HG03139 (cell line): ENCODE results near the gene GPX8.

Experiments
- ATAC-seq: cut with Tn5 transposase; IDR thresholded peaks from one replicate; pipeline ENCODE4 v1.9.1; 2021; ENCODE audit not compliant: unreplicated experiment

GPX8 gene

DNA sequence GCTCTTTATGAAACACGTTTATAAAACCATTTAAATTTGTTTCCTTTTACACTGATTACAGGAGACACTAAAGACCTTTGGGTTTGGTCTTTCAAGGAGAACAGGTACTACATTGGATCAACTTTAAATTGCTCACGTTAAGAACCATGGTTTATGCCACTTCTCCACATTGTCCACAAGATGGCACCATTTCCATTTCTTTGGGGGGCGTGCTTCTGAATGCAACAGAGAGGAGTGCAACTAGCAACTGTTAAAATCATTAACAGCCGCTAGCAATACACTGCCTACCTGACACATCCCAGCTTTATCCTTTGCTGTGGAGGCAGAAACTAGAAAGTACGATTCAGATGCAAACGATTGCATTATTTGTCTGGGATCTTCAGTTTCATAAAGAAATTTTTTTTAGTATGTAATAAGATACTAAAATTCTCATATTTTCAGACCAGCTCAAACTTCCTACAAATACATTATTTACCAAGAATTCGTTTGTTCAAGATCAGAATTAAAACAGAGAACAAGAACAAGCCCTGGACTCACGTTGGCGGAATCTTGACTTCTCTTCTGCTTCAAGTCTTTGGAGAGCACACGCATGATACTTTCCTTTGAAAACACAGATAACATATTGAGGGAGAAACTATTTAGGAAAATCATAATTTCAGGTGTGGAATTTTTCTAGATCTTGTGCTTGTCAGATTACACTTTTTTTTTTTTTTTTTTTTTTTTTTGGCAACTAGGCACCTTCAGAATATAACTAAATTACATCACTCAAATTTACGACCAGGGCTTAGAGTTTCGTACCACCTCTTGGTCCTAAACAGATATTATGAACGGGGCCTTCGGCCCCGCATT, 12.3 kb downstream of the GPX8 start:
- ATAC-seq: peak; percentile 61

DNA sequence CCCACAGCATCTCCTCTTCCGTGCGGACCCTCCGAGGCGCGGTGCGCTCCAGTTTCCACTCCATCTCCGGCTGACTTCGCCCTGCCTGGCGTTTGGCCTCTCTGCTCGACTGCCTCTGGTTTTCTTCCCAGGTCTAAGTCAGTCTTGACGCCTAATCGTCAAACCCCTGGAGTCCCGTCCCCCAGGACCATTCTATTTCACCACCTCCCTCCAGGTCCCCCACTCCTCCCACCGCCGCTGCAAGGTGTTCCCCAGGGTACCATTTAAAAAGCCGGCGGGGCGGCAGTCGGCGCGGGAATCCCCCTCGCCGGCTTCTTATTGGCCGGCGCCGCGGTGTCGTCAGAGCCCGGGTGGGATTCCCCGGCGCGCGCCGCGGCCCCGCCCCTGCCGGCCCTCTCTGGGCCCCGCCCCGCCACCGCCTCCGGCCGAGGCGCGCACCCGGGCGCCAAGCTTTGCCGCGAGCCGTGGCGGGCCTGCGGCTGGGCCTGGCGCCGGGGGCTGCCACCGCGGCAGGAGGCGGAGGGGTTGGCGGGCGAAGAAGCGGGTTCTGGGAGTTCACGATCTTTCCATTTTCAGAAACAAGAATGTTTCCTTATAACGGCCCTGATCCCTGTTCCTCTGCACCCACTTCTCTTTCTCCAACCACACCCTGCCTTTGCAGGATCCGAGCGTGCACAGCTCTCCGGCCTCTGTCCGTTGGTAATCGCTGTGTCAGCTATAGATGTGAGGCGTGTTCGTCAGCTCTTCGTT, 13.1 kb downstream of the GPX8 start, which contains the start of gene CDC20B:
CDC20B (minus strand) TSS at position 241 of the 750 bp plus-strand sequence; CDS start at position 64, 177 bp downstream.
- peak; percentile 88 for ATAC-seq

DNA sequence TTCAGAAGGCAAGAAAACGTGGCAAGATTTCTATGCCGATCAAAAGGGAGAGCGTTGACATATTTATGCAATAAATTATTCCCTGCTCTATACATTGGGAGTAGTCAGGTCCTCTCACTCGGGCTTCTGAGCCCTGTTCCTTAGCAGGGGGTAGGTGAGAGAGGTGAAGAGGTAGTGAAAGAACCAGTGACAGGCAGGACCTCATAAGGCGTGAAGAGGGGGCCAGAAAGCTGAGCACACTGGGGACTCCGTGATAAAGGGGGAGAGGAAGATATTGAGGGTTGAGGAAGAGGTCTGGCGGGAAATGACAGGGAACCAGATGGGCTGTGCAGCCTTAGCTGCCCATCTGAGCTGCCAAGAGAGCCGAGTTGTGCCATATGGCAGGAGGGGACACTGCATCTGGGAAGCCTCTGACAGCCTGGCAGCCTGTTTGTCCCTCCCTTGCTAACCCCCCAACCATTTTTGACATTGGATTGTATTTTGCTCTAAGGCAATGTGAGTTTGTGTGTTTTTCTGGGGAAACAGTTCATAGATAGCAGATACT, 13.8 kb downstream of the GPX8 start:
- ATAC-seq: no peak

DNA sequence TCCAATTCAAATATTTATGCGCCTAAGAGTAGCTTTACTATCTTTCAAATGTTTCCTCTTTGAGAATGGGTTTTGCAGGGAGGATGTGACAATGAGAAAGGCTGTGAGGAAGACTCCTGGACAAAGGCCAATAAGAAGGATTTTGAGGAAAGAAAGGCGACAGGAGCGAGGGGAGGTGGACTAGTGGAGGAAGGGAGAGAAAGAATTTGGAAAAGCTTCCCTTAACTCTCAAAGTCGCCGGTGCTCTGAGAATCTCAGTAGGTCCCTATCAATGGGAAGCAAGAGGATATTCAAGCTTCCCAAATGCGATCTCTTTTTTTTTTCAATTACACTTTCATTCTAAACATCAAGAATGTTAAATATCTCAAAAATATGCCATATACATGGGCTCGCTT, 15.8 kb downstream of the GPX8 start:
- ATAC-seq: no peak

DNA sequence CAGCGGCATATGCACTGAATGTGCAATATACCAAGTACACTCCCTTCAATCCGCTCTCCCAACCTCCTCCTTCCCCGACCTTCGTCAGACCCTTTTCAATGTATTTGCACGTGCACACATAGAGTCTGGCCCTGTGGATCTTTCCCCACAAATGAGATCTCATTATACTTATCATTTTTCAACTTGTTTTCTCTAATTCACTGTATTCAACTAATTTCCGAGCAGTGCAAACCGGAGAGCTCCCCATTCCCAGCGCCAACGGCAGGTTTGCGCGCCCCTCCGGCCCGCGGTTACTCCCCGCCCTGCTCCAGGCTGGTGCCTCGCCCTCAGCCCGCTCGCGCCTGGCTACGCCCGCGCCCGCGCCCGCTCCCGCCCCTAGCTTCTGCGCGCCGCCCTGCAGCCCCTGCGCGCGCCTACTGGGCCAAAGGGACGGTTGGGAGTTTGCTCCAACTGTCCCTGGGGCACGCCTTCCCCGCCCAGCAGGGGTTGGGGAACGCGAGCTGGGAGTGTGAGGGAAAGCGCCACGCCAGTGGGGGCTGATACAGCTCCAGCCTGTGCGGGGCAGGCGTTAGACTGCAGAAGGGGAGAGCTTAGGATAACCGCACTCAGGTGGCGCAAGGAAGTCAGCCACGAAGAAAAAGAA, 16.3 kb downstream of the GPX8 start:
- ATAC-seq: no peak

DNA sequence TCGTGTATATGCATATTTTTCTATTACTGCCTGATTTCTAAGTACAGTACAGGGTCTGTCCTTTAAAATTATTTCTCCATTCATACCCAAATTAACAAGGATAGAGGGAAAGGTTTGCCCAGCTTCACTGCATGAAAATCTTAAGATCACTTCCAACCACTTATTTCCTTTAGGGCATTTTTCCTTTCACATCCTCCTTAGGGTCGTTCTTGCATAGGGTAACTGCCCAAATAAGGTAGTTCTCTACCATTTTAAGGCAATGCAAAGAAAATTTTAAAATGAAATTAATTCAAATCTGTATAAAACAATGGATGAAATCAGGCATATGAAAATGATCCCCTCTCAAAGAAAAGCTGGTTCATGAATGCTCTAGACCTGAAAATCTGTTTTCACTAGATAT, 17.1 kb downstream of the GPX8 start:
- no peak for ATAC-seq

DNA sequence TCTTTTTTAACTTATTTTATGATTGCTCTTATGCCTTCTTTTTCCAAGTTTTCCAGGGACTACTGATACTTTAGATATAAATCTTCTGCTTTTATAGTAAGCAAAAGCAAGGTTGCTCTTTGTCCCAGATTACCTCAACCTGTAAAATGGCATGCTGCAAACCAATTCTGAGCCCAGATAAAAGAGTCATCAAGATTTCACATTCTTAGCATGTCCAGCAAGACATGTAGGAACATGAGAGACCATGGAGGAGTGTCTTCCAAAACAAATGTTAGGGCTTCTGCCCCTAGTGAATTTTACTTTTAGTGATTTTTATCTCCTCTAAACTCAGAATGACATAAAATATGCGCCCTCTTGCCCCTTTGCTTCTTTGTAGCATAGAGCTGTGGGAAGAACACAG, 20.0 kb downstream of the GPX8 start:
- ATAC-seq: no peak

DNA sequence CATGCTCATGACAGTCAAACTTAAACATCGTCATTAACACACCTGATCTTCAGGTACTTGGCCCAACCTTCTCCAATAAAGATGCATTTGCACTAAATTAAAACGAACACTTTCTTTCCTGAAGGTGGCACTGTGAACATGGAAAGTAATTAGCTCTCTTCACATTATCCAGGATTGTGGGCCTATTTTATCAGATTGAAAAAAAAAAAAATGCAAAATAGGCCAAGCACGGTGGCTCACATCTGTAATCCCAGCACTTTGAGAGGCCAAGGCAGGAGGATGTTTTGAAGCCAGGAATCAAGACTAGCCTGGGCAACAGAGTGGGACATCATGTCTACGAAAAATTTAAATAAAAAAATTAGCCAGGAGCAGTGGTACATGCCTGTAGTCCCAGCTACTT, 27.4 kb downstream of the GPX8 start:
- no peak for ATAC-seq

DNA sequence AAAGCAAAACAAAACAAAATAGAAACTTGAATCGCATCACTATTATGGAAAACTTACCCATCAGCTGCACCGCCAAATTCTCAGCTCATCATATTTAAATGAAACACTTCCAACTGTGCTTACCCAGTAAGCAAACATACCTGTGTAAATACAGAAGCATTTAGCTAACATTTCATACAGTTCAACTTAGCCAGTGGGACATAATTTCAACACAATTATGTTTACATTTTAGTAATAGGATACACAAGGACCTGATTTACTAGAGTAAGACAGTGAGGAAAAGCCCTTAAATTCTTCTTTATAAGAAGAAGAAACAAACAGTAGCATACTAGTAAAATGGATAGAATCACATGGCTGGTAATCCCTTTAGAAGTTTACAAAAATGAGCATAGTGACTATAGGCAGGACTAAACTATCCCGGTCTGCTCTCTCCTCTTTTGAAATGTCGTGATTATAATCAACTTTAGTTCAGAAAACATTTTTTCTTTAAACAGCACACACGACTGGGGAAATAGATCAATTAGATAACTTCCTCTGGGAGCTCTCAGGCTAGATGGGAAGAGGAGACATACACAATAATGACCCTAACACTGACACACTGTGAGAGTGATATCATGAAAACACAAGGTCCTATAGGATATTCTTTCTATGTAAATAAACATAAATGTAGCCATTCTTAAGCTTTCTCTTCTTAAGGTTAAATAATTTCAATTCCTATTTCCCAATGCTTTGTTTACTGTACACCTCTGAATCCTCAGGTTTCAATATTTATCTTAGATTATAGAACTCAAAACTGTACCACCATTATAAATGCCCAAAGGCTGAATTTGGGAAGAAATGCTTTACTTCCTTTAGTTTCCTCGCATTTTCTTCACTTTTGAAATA, 28.9 kb downstream of the GPX8 start:
- ATAC-seq: no peak

DNA sequence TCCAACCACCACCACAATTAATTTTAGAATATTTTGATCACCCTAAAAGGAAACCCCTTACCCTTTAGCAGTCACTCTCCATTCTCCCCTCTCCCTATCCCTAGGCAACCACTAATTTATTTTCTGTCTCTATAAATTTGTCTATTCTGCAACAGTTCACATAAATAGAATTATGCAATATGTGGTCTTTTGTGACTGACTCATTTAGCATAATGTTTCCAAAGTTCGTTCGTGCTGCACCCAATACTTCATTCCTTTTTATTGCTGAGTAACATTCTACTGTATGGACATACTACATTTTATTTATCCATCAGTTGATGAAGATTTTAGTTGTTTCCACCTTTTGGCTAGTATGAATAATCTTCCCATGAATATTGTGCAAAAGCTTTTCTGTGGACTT, 31.2 kb downstream of the GPX8 start:
- no peak for ATAC-seq

DNA sequence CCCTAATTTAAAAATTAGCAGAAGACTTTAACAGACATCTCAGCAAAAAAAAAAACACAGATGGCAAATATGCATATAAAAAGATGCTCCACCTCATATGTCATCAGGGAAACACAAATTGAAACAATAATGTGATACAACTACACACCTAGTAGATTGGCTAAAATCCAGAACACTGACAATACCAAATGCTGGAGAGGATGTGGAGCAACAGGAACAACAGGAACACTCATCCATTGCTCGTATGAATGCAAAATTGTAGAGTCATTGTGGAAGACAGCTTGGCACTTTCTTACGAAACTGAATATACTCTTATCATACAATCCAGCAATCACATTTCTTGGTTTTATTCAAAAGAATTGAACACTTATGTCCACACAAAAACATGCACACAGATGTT, 45.0 kb downstream of the GPX8 start:
- no peak for ATAC-seq

DNA sequence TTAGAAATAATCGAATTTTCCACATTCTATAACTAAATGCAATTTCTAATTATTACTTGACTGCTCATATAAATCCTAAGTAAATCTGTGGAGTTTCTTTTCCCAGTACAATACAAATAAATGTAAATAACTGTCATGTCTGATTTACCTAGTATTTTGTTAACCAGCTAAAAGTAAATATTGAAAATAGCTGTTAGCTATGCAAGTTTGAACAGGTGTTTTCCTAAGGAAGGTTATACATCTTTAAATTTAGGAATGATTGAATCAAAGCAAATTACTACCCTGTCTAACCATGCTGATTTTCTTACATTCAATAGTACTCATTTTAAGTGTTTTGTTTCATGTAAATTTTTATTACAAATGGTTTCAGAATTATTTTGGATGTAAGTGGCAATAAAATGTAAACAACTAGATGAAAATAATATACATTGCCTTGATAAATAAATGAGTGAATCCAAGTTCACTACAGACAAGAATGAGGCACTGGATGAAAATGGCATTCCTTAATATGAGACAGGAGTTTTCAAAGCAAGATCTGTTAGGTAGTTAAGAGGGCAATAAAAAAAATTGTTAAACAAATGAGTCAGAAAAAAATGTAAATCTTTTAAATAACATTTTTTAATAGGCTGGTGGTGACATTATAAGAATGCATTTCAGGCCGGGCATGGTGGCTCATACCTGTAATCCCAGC, 51.4 kb downstream of the GPX8 start:
- ATAC-seq: no peak
